Osteoblast (primary cell): ENCODE data around the gene PFDN4. TPM values are rescaled to one million over a fixed set of nuclear protein-coding genes. Genes with fewer than 3 reads are reported as not detected.

Experiments
- DNase-seq: peaks from one replicate; pipeline ENCODE4 v3.0.0; 2011; ENCODE audit warnings: low spot score, mixed read lengths; ENCODE audit not compliant: insufficient read length; ENCODE audit errors: missing footprints
- H2AFZ ChIP-seq: 2 replicates; pipeline ENCODE4 v1.6.0; 2011; ENCODE audit warnings: mild to moderate bottlenecking, low read length
- H3K27ac ChIP-seq: 2 replicates; pipeline ENCODE4 v1.5.1; 2011; ENCODE audit warnings: mild to moderate bottlenecking, low read depth, low read length, moderate library complexity
- H3K27me3 ChIP-seq: 2 replicates; pipeline ENCODE4 v1.6.0; 2012; ENCODE audit warnings: mild to moderate bottlenecking, control low read depth, inconsistent platforms, low read length, moderate library complexity; ENCODE audit not compliant: insufficient read depth
- H3K36me3 ChIP-seq: 2 replicates; pipeline ENCODE4 v1.5.1; 2011; ENCODE audit warnings: mild to moderate bottlenecking, low read length, control low read depth, moderate library complexity; ENCODE audit not compliant: insufficient read depth
- H3K4me1 ChIP-seq: 2 replicates; pipeline ENCODE4 v1.5.1; 2011; ENCODE audit warnings: mild to moderate bottlenecking, low read length, control low read depth, moderate library complexity; ENCODE audit not compliant: insufficient read depth
- H3K4me2 ChIP-seq: 2 replicates; pipeline ENCODE4 v1.6.0; 2011; ENCODE audit warnings: mild to moderate bottlenecking, low read length; ENCODE audit not compliant: insufficient read depth
- H3K4me3 ChIP-seq: fragments of 200-600 bp; sonication (generic); 3 replicates; pipeline ENCODE4 v1.5.1; 2012; ENCODE audit warnings: mild to moderate bottlenecking, low read length, inconsistent platforms; ENCODE audit not compliant: insufficient read depth
- H3K79me2 ChIP-seq: 2 replicates; pipeline ENCODE4 v1.6.0; 2012; ENCODE audit warnings: mild to moderate bottlenecking, low read length, control low read depth, inconsistent platforms; ENCODE audit not compliant: insufficient read depth
- H3K9me3 ChIP-seq: 2 replicates; pipeline ENCODE4 v1.5.1; 2011; ENCODE audit warnings: low read depth, low read length, control low read depth
- H4K20me1 ChIP-seq: 2 replicates; pipeline ENCODE4 v1.6.0; 2012; ENCODE audit warnings: mild to moderate bottlenecking, low read length, control low read depth; ENCODE audit not compliant: insufficient read depth
- CTCF ChIP-seq: IDR thresholded peaks from 2 replicates; pipeline ENCODE4 v1.5.1; 2011; ENCODE audit warnings: mild to moderate bottlenecking, low read depth, low read length, moderate library complexity; ENCODE audit errors: extremely low read depth
- total RNA-seq: library from RNA; depleted of rRNA; stranded (reverse); fragments of >200 nt; gene quantifications from 2 replicates; pipeline ENCODE4 v1.2.3, GENCODE V29; 2012

PFDN4 gene
- total RNA-seq, 1 donor: 93.0 TPM

GRCh38 chr20:54201268-54201846 lies 6.5 kb upstream of the PFDN4 start:
- H3K79me2 ChIP-seq: no peaks in the 10 kb centered on the region
- no peaks in the 10 kb centered on the region for H3K4me1 ChIP-seq
- no peak overlapping the region for H3K4me2 ChIP-seq
- H3K9me3 ChIP-seq: no peaks in the 10 kb centered on the region
- no peak overlapping the region for H3K4me3 ChIP-seq
- H3K36me3 ChIP-seq: no peaks in the 10 kb centered on the region
- no peaks in the 10 kb centered on the region for H3K27me3 ChIP-seq
- H2AFZ ChIP-seq: no peak overlapping the region
- no peaks in the 10 kb centered on the region for H4K20me1 ChIP-seq
- TF ChIP-seq CTCF: no peak
- DNase-seq: no peak
- no peak overlapping the region for H3K27ac ChIP-seq

- H3K79me2 ChIP-seq: peaks cover 2% of the 10 kb centered on the region
- no peaks in the 10 kb centered on the region for H3K4me1 ChIP-seq
- no peak overlapping the region for H3K4me3 ChIP-seq
- no peak overlapping the region for H2AFZ ChIP-seq
- H3K9me3 ChIP-seq: no peaks in the 10 kb centered on the region
- H3K36me3 ChIP-seq: no peaks in the 10 kb centered on the region
- no peaks in the 10 kb centered on the region for H3K27me3 ChIP-seq
- H3K4me2 ChIP-seq: no peak overlapping the region
- no peak for TF ChIP-seq CTCF
- no peak overlapping the region for H3K27ac ChIP-seq
- no peaks in the 10 kb centered on the region for H4K20me1 ChIP-seq
- DNase-seq: no peak
Measured at GRCh38 chr20:54203281-54203680, 4.6 kb upstream of the PFDN4 start.

GRCh38 chr20:54204063-54204462 lies 3.8 kb upstream of the PFDN4 start:
- H2AFZ ChIP-seq: no peak overlapping the region
- no peak overlapping the region for H3K4me3 ChIP-seq
- no peaks in the 10 kb centered on the region for H3K27me3 ChIP-seq
- H3K27ac ChIP-seq: no peak overlapping the region
- DNase-seq: no peak
- no peaks in the 10 kb centered on the region for H3K36me3 ChIP-seq
- no peak overlapping the region for H3K4me2 ChIP-seq
- H3K4me1 ChIP-seq: peaks cover 5% of the 10 kb centered on the region
- no peak for TF ChIP-seq CTCF
- H3K79me2 ChIP-seq: peaks cover 10% of the 10 kb centered on the region
- H3K9me3 ChIP-seq: no peaks in the 10 kb centered on the region
- H4K20me1 ChIP-seq: peaks cover 2% of the 10 kb centered on the region

GRCh38 chr20:54204481-54204880 lies 3.4 kb upstream of the PFDN4 start:
- no peak overlapping the region for H2AFZ ChIP-seq
- H3K27ac ChIP-seq: no peak overlapping the region

More at GRCh38 chr20:54204481-54204880, 3.4 kb upstream of the PFDN4 start:
- Histone ChIP-seq H3K4me3 (no peak overlapping the region), H4K20me1 (peaks cover 6% of the 10 kb centered on the region), H3K79me2 (peaks cover 14% of the 10 kb centered on the region), H3K27me3 (no peaks in the 10 kb centered on the region), H3K4me2 (no peak overlapping the region), H3K36me3 (no peaks in the 10 kb centered on the region), H3K4me1 (peaks cover 9% of the 10 kb centered on the region), H3K9me3 (no peaks in the 10 kb centered on the region)
- no peak for DNase-seq
- TF ChIP-seq CTCF: no peak
